Measurements from ENCODE around the gene KRTAP4-3.
A peak's percentile ranks its signal among the peaks of the same experiment; 100 is the strongest.
"Not testable (repeated sequence)": the region's sequence is repeated elsewhere in the genome, so short reads cannot be mapped to it uniquely, and the experiment has no call there.

Gene KRTAP4-3

DNA sequence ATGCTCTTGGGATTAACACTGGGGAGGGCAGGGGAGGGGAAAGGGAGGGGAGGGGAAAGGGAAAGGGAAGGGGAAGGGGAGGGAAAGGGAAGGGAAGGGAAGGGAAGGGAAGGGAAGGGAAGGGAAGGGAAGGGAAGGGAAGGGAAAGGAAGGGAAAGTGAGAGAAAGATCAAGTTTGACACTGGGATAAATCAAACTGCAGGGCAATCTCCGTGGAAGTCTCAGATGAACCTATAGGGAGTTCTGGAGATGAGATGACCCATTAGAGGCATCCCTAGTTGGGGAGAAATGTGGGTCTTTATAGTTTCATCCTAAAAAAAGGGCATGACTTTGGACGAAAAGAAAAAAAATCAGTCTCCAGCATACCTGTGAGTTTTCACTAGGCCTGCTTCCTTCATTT, 46.3 kb downstream of the KRTAP4-3 start:
- FAIRE-seq = no peak
- DNase-seq (ENCODE audit: insufficient read length, low spot score) = no peak

DNA sequence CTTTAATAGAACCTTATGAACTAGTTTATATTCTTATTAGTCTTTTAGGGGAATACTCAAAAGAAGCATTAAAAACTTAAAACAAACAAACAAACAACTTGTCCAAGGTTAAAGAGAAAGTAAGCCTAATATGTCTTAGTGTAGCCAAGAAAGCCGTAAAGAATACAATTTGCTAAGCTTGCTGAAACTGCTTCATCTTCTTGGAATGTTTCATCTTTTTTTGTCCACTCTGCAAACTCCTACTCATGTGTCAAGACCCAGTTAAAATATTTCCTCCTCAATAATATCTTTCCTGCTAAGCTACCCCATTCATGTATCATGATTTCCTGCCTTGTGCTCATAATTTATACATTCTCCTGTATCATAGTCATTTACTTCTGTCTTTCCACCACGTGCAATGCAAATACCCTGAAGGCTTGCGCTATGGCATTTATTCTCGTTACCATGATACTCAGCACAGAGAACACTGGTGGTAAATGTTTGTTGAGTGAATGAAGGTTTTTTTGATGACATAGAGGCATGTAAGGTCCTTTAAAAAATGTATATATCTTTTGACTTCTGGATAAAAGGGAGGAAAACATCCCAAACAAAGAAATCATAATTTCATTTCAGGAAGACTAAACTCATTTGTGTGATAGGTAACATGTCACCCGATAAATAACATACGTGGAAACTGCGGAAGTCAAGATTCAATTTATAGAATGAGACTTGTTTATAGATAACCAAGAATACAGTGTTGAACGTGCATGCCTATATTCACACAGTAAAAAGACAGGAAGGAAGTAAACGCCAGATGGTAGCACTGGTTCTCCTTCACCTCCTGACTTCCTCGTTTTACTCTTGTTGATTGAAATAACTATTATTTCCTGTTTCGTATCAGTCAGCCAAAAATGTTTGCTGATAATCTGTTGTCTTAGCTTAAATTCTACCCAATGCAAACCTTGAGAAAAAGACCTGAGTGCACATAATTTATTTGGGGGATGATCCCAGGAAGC, 48.0 kb downstream of the KRTAP4-3 start:
- peak; percentile 96 for FAIRE-seq
- not testable (repeated sequence) for DNase-seq (ENCODE audit: insufficient read length, low spot score)

DNA sequence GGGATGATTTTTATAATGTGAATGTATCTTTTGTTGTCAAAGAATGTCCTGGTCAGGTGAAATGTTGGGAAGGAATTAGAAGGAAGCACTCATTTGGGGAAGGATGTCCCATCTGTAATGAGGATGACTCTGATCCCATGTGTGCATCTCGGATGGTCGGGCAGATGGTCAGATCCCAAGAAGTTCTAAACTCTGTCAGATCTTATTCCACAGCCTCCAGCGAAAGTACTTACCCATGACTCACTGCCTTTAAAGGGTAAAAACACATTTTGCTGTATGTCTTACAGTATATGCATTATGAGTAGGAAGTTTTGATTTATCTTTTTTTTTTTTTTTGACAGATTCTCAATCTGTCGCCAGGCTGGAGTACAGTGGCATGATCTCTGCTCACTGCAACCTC, 49.3 kb downstream of the KRTAP4-3 start:
- FAIRE-seq = peak; percentile 94
- DNase-seq (ENCODE audit: insufficient read length, low spot score) = peak; percentile 25

DNA sequence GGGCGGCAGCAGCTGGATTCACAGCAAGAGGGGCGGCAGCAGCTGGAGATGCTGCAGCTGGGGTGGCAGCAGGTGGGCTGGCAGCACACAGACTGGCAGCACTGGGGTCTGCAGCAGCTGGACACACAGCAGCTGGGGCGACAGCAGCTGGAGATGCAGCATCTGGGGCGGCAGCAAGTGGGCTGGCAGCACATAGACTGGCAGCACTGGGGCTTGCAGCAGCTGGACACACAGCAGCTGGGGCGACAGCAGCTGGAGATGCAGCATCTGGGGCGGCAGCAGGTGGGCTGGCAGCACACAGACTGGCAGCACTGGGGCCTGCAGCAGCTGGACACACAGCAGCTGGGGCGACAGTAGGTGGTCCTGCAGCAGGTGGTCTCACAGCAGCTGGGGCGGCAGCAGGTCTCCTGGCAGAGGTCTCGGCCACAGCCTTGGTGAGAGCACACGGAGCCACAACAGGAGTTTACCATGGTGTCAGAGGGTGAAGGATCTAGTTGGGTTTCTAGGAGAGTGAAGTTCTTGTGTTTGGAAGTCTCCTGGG, 50.1 kb downstream of the KRTAP4-3 start, which contains the start of gene KRTAP4-11:
Gene KRTAP4-11, minus strand, starts transcription at position 528 of the 541 bp plus-strand sequence. Its CDS starts 58 bp downstream, at position 470.
- peak; percentile 58 for FAIRE-seq
- not testable (repeated sequence) for DNase-seq (ENCODE audit: insufficient read length, low spot score)

Measured in HTR-8/SVneo (cell line).